Adrenal gland (tissue), 12 donors: Measurements from ENCODE around the gene COL9A2. TPM values are rescaled to one million over a fixed set of nuclear protein-coding genes. Genes with fewer than 3 reads are reported as not detected.
A peak's percentile ranks its signal among the peaks of the same experiment; 100 is the strongest.

Experiments
- DNase-seq, 7 donors: peaks; one replicate each; pipeline ENCODE4 v3.0.0-alpha.2; 2019 to 2020
- H3K27ac ChIP-seq, 5 donors: fragments of 200-600 bp; sonication (generic) in 4 of 5; 1 replicate in 3 of 5; 2 replicates in 2 of 5; pipeline versions ENCODE4 v1.5.1 to v1.8.0; 2016 to 2020; ENCODE audit warnings: mild to moderate bottlenecking in 1 of 5
- H3K27me3 ChIP-seq: fragments of 200-600 bp; 2 replicates; pipeline ENCODE4 v1.8.0; 2021
- H3K36me3 ChIP-seq, 2 donors: fragments of 200-600 bp; replicated peaks in 1 of 2; 1 replicate in 1 of 2; 2 replicates in 1 of 2; pipeline versions ENCODE4 v1.5.1 to v1.8.0; 2018 to 2022
- H3K4me1 ChIP-seq, 2 donors: fragments of 200-600 bp; replicated peaks in 1 of 2; 1 replicate in 1 of 2; 2 replicates in 1 of 2; pipeline versions ENCODE4 v1.5.1 to v1.8.0; 2018 to 2021
- H3K4me3 ChIP-seq, 4 donors: fragments of 200-600 bp; sonication (generic) in 3 of 4; one replicate each; pipeline ENCODE4 v1.5.1; 2016 to 2018
- H3K9me3 ChIP-seq, 3 donors: fragments of 200-600 bp; sonication (generic) in 1 of 3; replicated peaks in 1 of 3; 1 replicate in 2 of 3; 2 replicates in 1 of 3; pipeline versions ENCODE4 v1.5.1 to v1.8.0; 2016 to 2021
- POLR2A ChIP-seq, 2 donors: fragments of 450-650 bp; IDR thresholded peaks; one replicate each; pipeline ENCODE4 v1.6.1; 2017; ENCODE audit warnings: antibody characterized with exemption in 2 of 2, mild to moderate bottlenecking in 2 of 2, moderate library complexity in 1 of 2
- WGBS, 4 donors: extraction: QIAGEN DNeasy Blood & Tissue Kit in 2 of 4; methylation state at CpG; one replicate each; pipeline versions ENCODE4 v1.1.5 to v1.1.7; 2013 to 2017; 5-methylcytosine and 5-hydroxymethylcytosine counted together
- intact Hi-C, 2 donors: fragments of 100-400 bp; cut with DNase I; formaldehyde crosslinking; loops; one replicate each; pipeline versions ENCODE4 v1.14.1 to v1.15.0; 2022 to 2023
- polyA plus RNA-seq, 3 donors: library from polyadenylated mRNA; stranded (reverse); fragments of 200-250 nt in 2 of 3; fragments of 350-450 nt in 1 of 3; fragmentation: Illumina TruSeq in 1 of 3; extraction: RNeasy Lipid Tissue Mini Kit (QIAGEN cat#74804) in 1 of 3; gene quantifications; one replicate each; pipeline ENCODE4 v1.2.3, GENCODE V29; 2013 to 2014
- total RNA-seq, 9 donors: library from RNA; depleted of rRNA in 4 of 9; stranded (reverse); fragments of >200 nt in 4 of 9; fragments of 120-200 nt in 1 of 9; fragmentation: NEBNext Ultra II Directional in 1 of 9; extraction: Animal tissue kit (Norgen Biotek cat#: 25700) in 1 of 9; gene quantifications; one replicate each; pipeline versions ENCODE4 v1.1.0 to v1.2.4, GENCODE V29; 2013 to 2023
- TF ChIP-seq, protein P1 (sequence below), 6 experiments: fragments of 450-650 bp in 4 of 6; fragments of 200-600 bp in 2 of 6; sonication (generic) in 1 of 6; IDR thresholded peaks; 1 replicate in 5 of 6; 2 replicates in 1 of 6; pipeline versions ENCODE4 v1.5.1 to v1.8.0; 2016 to 2021; ENCODE audit warnings: antibody characterized with exemption in 6 of 6, mild to moderate bottlenecking in 2 of 6, moderate library complexity in 1 of 6
- donor health status: healthy with polysubstance abuse.
- donor health status: Bipolar disorder and iron deficiency.
- donor health status: DM: yes; HTN: yes; CAD: no.
- donor health status: DM: no; HTN: no; CAD: no.
- donor health status: DM: no; HTN: no; CAD: no.
- donor health status: DM: yes; HTN: yes; CAD: no.

The COL9A2 gene
- total and polyA plus RNA-seq, 12 donors, result 0.35 to 40.3 (median 5.8) TPM

GRCh38 chr1:40315239-40315794 lies 1.8 kb downstream of the COL9A2 start:
- TF ChIP-seq, protein P1, sequence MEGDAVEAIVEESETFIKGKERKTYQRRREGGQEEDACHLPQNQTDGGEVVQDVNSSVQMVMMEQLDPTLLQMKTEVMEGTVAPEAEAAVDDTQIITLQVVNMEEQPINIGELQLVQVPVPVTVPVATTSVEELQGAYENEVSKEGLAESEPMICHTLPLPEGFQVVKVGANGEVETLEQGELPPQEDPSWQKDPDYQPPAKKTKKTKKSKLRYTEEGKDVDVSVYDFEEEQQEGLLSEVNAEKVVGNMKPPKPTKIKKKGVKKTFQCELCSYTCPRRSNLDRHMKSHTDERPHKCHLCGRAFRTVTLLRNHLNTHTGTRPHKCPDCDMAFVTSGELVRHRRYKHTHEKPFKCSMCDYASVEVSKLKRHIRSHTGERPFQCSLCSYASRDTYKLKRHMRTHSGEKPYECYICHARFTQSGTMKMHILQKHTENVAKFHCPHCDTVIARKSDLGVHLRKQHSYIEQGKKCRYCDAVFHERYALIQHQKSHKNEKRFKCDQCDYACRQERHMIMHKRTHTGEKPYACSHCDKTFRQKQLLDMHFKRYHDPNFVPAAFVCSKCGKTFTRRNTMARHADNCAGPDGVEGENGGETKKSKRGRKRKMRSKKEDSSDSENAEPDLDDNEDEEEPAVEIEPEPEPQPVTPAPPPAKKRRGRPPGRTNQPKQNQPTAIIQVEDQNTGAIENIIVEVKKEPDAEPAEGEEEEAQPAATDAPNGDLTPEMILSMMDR (IDR thresholded peaks at IDR 0.05), result peak; percentile 75 to 94 (median 86)
- TF ChIP-seq POLR2A (IDR thresholded peaks at IDR 0.05), result no peak
- Histone ChIP-seq H3K36me3 (no peaks in the 10 kb centered on the region), H3K4me1 (peaks cover 11 to 22% of the 10 kb centered on the region in 2 donors), H3K9me3 (no peaks in the 10 kb centered on the region), H3K27me3 (peaks cover 19% of the 10 kb centered on the region), H3K4me3 (peak overlapping the region in 2 of 4 donors; percentile 45 to 67), H3K27ac (no peak overlapping the region)
- intact Hi-C loops, result loop anchor here in 1 of 2 donors (10.0 kb wide), 1 partner anchor 171 kb away; no protein-coding TSS in a partner anchor
- WGBS, 4 donors, result 3 to 9% (median 6%) methylated on average over 22 to 42 of the region's 42 CpGs
- peak; percentile 76 to 91 (median 84) for DNase-seq

- 59 to 68% (median 65%) methylated on average over 12 to 13 of the region's 13 CpGs for WGBS, 4 donors
- no peaks in the 10 kb centered on the region for H3K36me3 ChIP-seq
- no peak overlapping the region for H3K27ac ChIP-seq
- H3K4me3 ChIP-seq, result peak overlapping the region in 1 of 4 donors; percentile 67
- no peak for TF ChIP-seq POLR2A (IDR thresholded peaks at IDR 0.05)
- TF ChIP-seq, protein P1 (IDR thresholded peaks at IDR 0.05), result no peak
- no peak for DNase-seq
- H3K9me3 ChIP-seq, result no peaks in the 10 kb centered on the region
- intact Hi-C loops, result loop anchor here in 1 of 2 donors (10.0 kb wide), 1 partner anchor 170 kb away; no protein-coding TSS in a partner anchor
- peaks cover 11 to 22% of the 10 kb centered on the region in 2 donors for H3K4me1 ChIP-seq
- H3K27me3 ChIP-seq, result peaks cover 19% of the 10 kb centered on the region
These were observed 2.3 kb downstream of the COL9A2 start for GRCh38 chr1:40314721-40315238.

DNA sequence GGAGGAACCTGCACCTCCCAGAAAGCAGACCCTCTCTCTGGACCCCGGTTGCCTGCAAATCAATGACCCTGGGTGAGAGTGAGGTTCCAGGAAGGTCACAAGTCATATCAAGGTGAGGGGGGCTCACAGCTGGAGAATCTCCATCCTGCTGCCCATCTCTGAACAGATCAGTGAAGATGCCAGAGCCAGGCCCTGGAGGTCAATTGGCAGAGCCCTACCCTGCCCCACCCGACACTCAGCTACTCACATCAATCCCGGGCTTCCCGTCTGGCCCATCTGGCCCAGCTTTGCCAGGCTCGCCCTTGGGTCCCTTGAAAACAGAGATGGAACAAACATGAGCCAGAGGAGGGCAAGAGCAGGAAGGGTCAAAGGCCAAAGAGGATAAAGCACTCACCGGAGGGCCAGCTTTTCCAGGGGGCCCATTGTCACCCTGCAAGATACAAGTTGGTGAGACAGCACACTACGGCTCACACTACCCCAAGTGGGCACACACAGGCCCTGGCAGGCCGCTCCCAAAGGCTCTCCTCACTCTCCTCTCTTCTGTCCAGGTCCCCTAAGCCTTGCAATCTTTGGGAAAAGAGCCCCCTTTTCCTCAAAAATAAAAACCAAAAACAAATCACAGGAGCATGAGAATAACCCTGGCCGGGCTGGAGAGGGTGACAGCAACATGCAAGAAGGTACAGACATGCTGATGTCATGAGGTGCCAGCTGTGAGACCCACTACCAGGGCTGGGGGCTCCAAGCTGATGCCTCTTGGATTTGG lies 2.9 kb downstream of the COL9A2 start:
- Histone ChIP-seq H3K4me1 (peaks cover 11 to 22% of the 10 kb centered on the region in 2 donors), H3K27ac (no peak overlapping the region), H3K9me3 (no peaks in the 10 kb centered on the region), H3K36me3 (no peaks in the 10 kb centered on the region), H3K4me3 (no peak overlapping the region), H3K27me3 (peaks cover 19% of the 10 kb centered on the region)
- no peak for TF ChIP-seq POLR2A (IDR thresholded peaks at IDR 0.05)
- TF ChIP-seq, protein P1 (IDR thresholded peaks at IDR 0.05), result no peak
- DNase-seq, result peak in 1 of 7 donors; percentile 34
- WGBS, 4 donors, result 80 to 88% (median 85%) methylated on average over 7 to 9 of the region's 9 CpGs
- intact Hi-C loops, result loop anchor here in 1 of 2 donors (10.0 kb wide), 1 partner anchor 169 kb away; no protein-coding TSS in a partner anchor

DNA sequence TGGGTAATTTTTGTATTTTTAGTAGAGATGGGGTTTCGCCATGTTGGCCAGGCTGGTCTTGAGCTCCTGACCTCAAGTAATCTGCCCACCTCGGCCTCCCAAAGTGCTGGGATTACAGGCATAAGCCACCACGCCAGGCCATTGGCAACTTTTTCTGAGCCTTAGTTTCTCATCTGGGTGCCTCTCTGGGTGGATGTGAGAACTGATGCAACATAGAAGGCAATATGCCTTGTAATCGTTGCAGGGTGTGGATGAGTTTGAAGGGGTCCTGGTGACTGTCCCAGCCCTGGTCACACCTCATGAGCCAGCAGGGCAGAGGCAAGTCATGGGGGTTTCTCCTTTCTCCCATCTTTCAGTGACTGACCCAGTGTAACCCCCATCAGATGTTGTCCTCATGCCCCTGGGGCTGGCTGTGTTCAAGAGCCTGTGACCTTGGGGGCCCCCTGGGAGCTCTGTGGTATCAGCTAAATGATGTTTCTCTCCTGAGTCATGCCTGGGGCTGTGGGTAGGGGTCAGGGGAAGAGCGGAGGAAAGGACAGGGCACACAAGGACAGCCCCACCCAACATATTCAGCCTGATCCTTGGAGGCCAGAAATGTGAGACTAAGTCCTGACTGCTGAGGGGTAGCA lies 3.6 kb downstream of the COL9A2 start:
- WGBS, 4 donors, result 71 to 92% (median 75%) methylated on average over 5 of the region's 5 CpGs
- Histone ChIP-seq H3K27me3 (peaks cover 18% of the 10 kb centered on the region), H3K27ac (no peak overlapping the region), H3K36me3 (no peaks in the 10 kb centered on the region), H3K9me3 (no peaks in the 10 kb centered on the region), H3K4me1 (peaks cover 11 to 26% of the 10 kb centered on the region in 2 donors), H3K4me3 (no peak overlapping the region)
- peak in 3 of 7 donors; percentile 27 to 41 (median 32) for DNase-seq
- TF ChIP-seq POLR2A (IDR thresholded peaks at IDR 0.05), result no peak
- TF ChIP-seq, protein P1 (IDR thresholded peaks at IDR 0.05), result no peak
- intact Hi-C loops, result loop anchor here in 1 of 2 donors (10.0 kb wide), 1 partner anchor 169 kb away; no protein-coding TSS in a partner anchor
